HS-5 (cell line): ENCODE measurements around the gene TP53TG3F.
"Not testable (repeated sequence)": the region's sequence is repeated elsewhere in the genome, so short reads cannot be mapped to it uniquely, and the experiment has no call there.

Experiments
- DNase-seq: peaks from one replicate; pipeline ENCODE4 v3.0.0-alpha.2; 2012; ENCODE audit warnings: low read depth

The TP53TG3F gene, protein sequence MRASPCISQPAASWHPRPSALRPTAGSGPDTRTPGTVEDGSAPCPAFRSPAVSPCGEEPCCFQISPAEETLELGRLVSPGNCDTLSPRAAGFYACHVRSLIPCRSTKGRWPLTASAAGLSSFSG

DNA sequence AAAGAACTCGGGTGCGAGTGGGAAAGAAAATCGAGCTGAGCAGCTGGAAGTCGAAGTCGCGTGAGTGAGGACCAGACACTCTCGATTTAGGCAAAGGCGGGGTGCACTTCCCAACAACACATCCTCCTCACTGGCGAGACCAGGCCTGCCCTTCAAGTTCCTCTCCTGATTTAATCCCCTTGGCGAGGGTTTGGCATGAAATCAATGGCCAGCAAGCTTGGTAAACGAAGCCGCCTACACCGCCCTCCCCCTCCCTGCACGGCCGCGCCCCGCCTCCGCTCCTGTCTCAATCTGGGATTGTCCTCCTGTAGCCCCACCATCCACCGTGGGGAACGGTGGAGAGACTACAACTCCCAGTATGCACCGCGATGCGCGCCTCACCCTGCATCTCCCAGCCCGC lies at the start of gene TP53TG3F:
TSS of gene TP53TG3F (plus strand) at position 301 of the 400 bp plus-strand sequence. CDS start at position 369, 68 bp downstream.
- DNase-seq: not testable (repeated sequence)

GRCh38 chr16:33491611-33492010 lies 32.2 kb downstream of the TP53TG3F start:
- not testable (repeated sequence) for DNase-seq

DNA sequence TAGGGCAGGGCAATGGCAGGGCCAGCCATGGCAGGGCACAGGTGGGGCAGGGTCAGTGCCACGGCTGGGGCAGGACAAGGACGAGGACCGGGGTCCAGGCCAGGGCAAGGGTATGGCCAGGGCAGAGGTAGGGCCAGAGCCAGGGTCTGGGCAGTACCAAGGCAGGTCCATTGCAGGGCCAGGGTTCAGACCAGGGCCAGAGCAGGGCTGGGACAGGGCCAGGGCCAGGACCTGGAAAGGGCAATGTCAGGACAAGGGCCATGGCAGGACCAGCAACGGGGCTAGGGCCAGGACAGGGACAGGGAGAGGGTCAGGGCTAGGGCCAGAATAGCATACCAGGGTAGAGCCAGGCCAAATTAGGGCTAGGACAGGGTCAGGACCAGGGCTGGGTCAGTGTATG lies 47.8 kb downstream of the TP53TG3F start:
- not testable (repeated sequence) for DNase-seq

- DNase-seq: not testable (repeated sequence)
These were observed 49.7 kb downstream of the TP53TG3F start for GRCh38 chr16:33509070-33509469.

DNA sequence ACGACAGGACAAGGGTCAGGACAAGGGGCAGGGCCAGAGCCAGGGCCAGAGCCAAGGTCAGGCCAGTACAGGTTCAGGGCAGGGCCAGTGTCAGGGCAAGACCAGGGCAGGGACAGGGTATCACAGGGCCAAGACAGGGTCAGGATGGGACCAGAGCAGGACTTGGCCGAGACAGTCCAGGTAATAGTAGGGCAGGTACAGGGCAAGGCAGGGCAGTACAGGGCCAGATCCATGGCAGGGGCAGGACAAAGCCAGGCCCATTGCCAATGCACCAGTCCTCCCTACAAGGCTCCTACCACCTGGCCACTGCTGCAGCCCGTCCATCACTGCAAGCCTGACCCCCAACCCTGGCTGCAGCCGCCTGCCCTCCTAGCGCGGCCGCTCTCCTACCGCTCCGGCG lies 50.5 kb downstream of the TP53TG3F start:
- not testable (repeated sequence) for DNase-seq
